Liver (tissue), 3 donors: ENCODE measurements around the gene HIP1R.

Experiments
- RAD21 ChIP-seq, 2 donors: IDR thresholded peaks; 2 replicates each; pipeline ENCODE4 v1.6.1; 2016; ENCODE audit warnings: antibody characterized with exemption in 2 of 2, mild to moderate bottlenecking in 2 of 2
- TF ChIP-seq, protein P1 (sequence below): fragments of 150-350 bp; IDR thresholded peaks from 2 replicates; pipeline ENCODE4 v1.5.1; 2017; ENCODE audit warnings: improper control_type of control experiment, low read depth, low read length; ENCODE audit not compliant: missing input control
- donor health status: healthy.
- donor health status: healthy.

DNA sequence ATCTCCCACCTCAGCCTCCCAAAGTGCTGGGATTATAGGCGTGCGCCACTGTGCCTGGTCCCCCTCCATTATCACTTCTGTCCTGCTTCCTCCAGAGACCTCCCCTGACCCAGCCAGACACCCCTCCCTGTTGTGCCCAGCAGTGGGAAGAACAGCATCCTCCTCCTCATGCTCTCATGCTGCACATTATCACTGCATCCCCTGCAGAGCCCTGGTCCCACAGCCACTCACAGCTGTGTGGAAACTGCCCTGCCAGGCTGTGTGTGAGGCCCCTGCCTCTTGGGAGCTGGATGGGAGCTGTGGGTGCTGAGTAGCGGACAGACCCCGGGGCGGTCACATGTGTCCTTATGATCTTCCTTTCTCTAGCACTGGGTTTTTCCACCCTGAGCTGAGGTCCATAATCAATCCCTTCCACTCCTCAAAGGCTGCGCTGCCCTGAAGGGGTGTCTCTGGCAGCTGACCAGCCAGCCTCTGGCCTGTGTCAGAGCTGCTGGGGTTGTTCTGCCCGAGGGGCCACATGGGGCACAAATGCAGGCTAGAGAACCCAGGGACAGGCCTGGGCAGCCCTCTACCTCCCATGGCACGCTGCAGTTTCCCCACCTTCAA, 9.2 kb downstream of the HIP1R start:
- no peak for TF ChIP-seq RAD21 (IDR thresholded peaks at IDR 0.05)
- TF ChIP-seq, protein P1, sequence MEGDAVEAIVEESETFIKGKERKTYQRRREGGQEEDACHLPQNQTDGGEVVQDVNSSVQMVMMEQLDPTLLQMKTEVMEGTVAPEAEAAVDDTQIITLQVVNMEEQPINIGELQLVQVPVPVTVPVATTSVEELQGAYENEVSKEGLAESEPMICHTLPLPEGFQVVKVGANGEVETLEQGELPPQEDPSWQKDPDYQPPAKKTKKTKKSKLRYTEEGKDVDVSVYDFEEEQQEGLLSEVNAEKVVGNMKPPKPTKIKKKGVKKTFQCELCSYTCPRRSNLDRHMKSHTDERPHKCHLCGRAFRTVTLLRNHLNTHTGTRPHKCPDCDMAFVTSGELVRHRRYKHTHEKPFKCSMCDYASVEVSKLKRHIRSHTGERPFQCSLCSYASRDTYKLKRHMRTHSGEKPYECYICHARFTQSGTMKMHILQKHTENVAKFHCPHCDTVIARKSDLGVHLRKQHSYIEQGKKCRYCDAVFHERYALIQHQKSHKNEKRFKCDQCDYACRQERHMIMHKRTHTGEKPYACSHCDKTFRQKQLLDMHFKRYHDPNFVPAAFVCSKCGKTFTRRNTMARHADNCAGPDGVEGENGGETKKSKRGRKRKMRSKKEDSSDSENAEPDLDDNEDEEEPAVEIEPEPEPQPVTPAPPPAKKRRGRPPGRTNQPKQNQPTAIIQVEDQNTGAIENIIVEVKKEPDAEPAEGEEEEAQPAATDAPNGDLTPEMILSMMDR: no peak
